ENCODE measurements around the gene ARHGAP23.

Gene ARHGAP23

GRCh38 chr17:38418062-38418692 lies 10.1 kb upstream of the ARHGAP23 start:
- TF ChIP-seq ZFX (IDR thresholded peaks at IDR 0.05) (no peak), CTCF (conservative IDR thresholded peaks at IDR 0.05) (no peak)
- H3K27ac ChIP-seq: no peak overlapping the region

GRCh38 chr17:38418693-38419507 lies 9.4 kb upstream of the ARHGAP23 start:
- TF ChIP-seq ZFX (IDR thresholded peaks at IDR 0.05): no peak
- TF ChIP-seq CTCF (conservative IDR thresholded peaks at IDR 0.05): no peak
- no peak overlapping the region for H3K27ac ChIP-seq

GRCh38 chr17:38419508-38419981 lies 8.7 kb upstream of the ARHGAP23 start:
- no peak for TF ChIP-seq ZFX (IDR thresholded peaks at IDR 0.05)
- TF ChIP-seq CTCF (conservative IDR thresholded peaks at IDR 0.05): no peak
- no peak overlapping the region for H3K27ac ChIP-seq

DNA sequence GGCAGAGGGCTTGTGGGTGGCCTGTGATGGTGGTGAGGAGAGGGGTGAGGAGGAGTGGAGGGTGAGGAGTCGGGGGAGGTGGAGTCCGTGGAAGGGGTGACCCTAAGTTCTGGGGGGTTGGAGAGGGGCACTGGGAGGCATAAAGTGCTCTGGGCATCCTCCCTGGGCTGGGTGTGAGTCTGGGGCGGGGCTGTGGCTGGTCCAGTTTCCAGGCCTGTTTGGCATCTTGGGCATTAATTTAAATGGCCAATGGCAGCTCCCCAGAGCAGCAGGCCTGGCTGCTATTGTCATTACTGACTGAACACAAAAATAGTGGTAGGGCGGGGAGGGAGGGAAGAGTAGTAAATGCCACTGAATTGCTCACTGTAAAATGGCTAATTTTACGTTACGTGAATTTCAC lies 7.7 kb upstream of the ARHGAP23 start:
- H3K27ac ChIP-seq: no peak overlapping the region
- TF ChIP-seq CTCF (conservative IDR thresholded peaks at IDR 0.05) (no peak), ZFX (IDR thresholded peaks at IDR 0.05) (no peak)

GRCh38 chr17:38421171-38421841 lies 7.0 kb upstream of the ARHGAP23 start:
- H3K27ac ChIP-seq: no peak overlapping the region
- TF ChIP-seq ZFX (IDR thresholded peaks at IDR 0.05): no peak
- TF ChIP-seq CTCF (conservative IDR thresholded peaks at IDR 0.05): no peak

GRCh38 chr17:38421871-38422827 lies 6.1 kb upstream of the ARHGAP23 start:
- TF ChIP-seq ZFX (IDR thresholded peaks at IDR 0.05): no peak
- no peak for TF ChIP-seq CTCF (conservative IDR thresholded peaks at IDR 0.05)
- H3K27ac ChIP-seq: no peak overlapping the region

Measured in C4-2B (cell line).